ENCODE measurements around the gene SS18.

SS18 gene

DNA sequence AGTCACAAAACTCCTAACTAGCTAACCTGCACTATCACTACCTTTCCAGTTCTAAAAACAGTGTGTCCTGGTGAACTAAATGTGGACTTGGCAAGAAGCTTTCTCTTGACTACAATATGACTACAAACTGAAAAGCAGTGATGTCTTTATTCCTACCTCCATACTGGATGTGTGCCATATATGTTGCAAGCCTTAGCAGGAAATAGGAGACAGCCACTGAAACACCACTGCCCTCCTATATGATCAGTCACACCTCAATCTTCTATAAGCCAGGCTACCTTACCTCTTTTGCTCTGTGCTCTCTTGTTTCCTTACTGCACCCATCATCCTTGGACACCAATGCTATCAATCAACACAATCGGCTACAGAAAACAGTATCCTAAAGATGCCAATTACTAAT is 34.1 kb downstream of the SS18 start:
- Histone ChIP-seq H2AFZ (ENCODE audit: low read depth, low read length) (no peak overlapping the region), H3K36me3 (replicated peaks; ENCODE audit: low read depth, low read length) (peaks cover 43% of the 10 kb centered on the region), H3K4me3 (ENCODE audit: low read length) (no peak overlapping the region), H3K4me2 (ENCODE audit: low read length) (no peak overlapping the region), H4K20me1 (ENCODE audit: insufficient read depth, low read length) (0 out of 2 replicates have a peak, but pooled peaks cover 2% of the 10 kb centered on the region), H3K4me1 (ENCODE audit: low read length) (no peaks in the 10 kb centered on the region), H3K27ac (ENCODE audit: low read length) (no peak overlapping the region), H3K79me2 (ENCODE audit: low read length) (peaks cover 24% of the 10 kb centered on the region; the same call in 1 of the 2 replicates), H3K9me3 (ENCODE audit: insufficient read depth, low read length) (no peaks in the 10 kb centered on the region), H3K9ac (ENCODE audit: low read length) (no peak overlapping the region), H3K27me3 (ENCODE audit: low read depth, low read length) (no peaks in the 10 kb centered on the region)
- TF ChIP-seq, protein P1, sequence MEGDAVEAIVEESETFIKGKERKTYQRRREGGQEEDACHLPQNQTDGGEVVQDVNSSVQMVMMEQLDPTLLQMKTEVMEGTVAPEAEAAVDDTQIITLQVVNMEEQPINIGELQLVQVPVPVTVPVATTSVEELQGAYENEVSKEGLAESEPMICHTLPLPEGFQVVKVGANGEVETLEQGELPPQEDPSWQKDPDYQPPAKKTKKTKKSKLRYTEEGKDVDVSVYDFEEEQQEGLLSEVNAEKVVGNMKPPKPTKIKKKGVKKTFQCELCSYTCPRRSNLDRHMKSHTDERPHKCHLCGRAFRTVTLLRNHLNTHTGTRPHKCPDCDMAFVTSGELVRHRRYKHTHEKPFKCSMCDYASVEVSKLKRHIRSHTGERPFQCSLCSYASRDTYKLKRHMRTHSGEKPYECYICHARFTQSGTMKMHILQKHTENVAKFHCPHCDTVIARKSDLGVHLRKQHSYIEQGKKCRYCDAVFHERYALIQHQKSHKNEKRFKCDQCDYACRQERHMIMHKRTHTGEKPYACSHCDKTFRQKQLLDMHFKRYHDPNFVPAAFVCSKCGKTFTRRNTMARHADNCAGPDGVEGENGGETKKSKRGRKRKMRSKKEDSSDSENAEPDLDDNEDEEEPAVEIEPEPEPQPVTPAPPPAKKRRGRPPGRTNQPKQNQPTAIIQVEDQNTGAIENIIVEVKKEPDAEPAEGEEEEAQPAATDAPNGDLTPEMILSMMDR (IDR thresholded peaks at IDR 0.05; ENCODE audit: low read depth, low read length): no peak

DNA sequence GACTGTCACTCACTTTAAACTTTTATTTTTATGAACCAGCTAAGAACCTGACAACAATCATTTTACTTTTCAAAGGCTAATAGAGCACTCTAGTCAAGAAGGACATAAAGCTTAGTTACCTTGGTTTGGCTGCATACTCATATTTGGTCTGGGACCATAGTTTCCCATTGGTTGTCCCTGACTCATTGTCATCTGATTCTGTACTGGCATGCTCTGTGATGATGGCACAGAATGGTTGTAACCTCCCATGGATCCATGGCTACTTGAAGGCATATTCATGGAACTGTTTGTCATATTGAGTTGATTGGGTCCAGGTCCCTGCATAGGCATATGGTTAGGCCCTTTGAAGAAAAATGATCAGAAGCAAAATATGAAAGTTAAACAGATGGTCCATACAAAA is 37.9 kb downstream of the SS18 start:
- H4K20me1 ChIP-seq (ENCODE audit: insufficient read depth, low read length): no peaks in the 10 kb centered on the region

DNA sequence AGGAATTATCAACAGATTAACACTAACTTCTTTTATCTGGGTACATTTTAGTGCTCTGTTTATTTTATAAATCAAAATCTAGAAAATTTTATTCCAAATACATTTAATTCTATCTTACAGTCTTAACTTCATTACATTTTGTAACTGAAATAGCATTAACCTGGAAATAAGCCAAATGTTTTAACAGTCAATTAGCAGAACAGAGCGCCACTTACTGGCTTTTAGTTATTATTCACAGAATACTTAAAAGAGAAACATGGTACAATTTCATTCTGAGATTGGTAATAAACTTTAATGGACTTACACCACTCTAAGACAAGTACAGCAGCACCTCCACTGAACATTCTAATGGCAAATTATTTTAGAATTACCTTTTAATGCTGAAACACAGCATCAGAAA is 38.6 kb downstream of the SS18 start:
- H3K9ac ChIP-seq (ENCODE audit: low read length): no peak overlapping the region
- no peaks in the 10 kb centered on the region for H3K27me3 ChIP-seq (ENCODE audit: low read depth, low read length)
- no peak overlapping the region for H3K27ac ChIP-seq (ENCODE audit: low read length)
- peaks cover 13% of the 10 kb centered on the region; the same call in 1 of the 2 replicates for H3K79me2 ChIP-seq (ENCODE audit: low read length)
- H3K36me3 ChIP-seq (replicated peaks; ENCODE audit: low read depth, low read length): peaks cover 34% of the 10 kb centered on the region
- no peaks in the 10 kb centered on the region for H4K20me1 ChIP-seq (ENCODE audit: insufficient read depth, low read length)
- H2AFZ ChIP-seq (ENCODE audit: low read depth, low read length): no peak overlapping the region
- TF ChIP-seq, protein P1 (IDR thresholded peaks at IDR 0.05; ENCODE audit: low read depth, low read length): peak; percentile 35
- no peak for TF ChIP-seq EZH2phosphoT487 (IDR thresholded peaks at IDR 0.05; ENCODE audit: low read depth)
- H3K4me1 ChIP-seq (ENCODE audit: low read length): no peaks in the 10 kb centered on the region
- no peak overlapping the region for H3K4me2 ChIP-seq (ENCODE audit: low read length)
- no peak overlapping the region for H3K4me3 ChIP-seq (ENCODE audit: low read length)
- no peaks in the 10 kb centered on the region for H3K9me3 ChIP-seq (ENCODE audit: insufficient read depth, low read length)

More for the DNA sequence above, 37.9 kb downstream of the SS18 start:
- H3K27me3 ChIP-seq (ENCODE audit: low read depth, low read length): no peaks in the 10 kb centered on the region
- no peaks in the 10 kb centered on the region for H3K4me1 ChIP-seq (ENCODE audit: low read length)
- H3K4me3 ChIP-seq (ENCODE audit: low read length): no peak overlapping the region
- H3K36me3 ChIP-seq (replicated peaks; ENCODE audit: low read depth, low read length): peaks cover 39% of the 10 kb centered on the region
- H3K9ac ChIP-seq (ENCODE audit: low read length): no peak overlapping the region
- H3K27ac ChIP-seq (ENCODE audit: low read length): no peak overlapping the region
- no peak for TF ChIP-seq EZH2phosphoT487 (IDR thresholded peaks at IDR 0.05; ENCODE audit: low read depth)
- TF ChIP-seq, protein P1 (IDR thresholded peaks at IDR 0.05; ENCODE audit: low read depth, low read length): no peak
- H2AFZ ChIP-seq (ENCODE audit: low read depth, low read length): no peak overlapping the region
- no peak overlapping the region for H3K4me2 ChIP-seq (ENCODE audit: low read length)
- H3K79me2 ChIP-seq (ENCODE audit: low read length): peaks cover 13% of the 10 kb centered on the region; the same call in 1 of the 2 replicates
- H3K9me3 ChIP-seq (ENCODE audit: insufficient read depth, low read length): no peaks in the 10 kb centered on the region

DNA sequence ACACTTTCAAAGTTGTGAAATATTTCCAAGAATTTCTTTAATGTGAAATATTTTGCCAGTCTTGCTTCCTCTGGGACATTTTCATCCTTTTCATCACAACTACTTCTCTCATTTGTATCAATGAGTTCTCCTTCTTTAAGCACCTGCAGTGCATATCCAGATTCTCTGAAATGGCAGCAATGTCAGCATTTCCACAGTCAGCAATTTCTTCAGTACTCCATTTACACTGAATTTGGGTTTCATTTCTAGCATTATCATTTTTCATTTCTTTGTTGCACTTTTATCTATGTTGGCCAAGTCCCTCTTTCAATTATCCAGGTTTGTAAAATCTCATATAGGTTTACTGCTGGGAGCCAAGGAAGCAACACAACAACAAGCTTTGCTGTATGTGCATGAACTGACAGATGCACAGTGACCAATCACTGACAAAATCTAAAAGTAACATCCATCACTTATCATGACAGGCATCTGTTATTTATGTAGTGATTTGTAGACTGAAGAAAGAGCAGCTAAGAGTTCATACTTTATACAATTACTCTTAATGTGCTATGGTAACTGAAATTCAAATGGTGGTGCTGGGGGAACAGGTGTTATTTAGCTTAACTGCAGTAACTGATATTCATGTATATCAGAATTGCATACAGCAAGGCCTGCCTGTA is 43.9 kb downstream of the SS18 start:
- peaks cover 27% of the 10 kb centered on the region for H3K36me3 ChIP-seq (replicated peaks; ENCODE audit: low read depth, low read length)
- no peak overlapping the region for H3K27ac ChIP-seq (ENCODE audit: low read length)
- no peaks in the 10 kb centered on the region for H3K27me3 ChIP-seq (ENCODE audit: low read depth, low read length)
- peaks cover 22% of the 10 kb centered on the region for H3K79me2 ChIP-seq (ENCODE audit: low read length)
- no peak overlapping the region for H3K9ac ChIP-seq (ENCODE audit: low read length)
- no peak overlapping the region for H2AFZ ChIP-seq (ENCODE audit: low read depth, low read length)
- TF ChIP-seq, protein P1 (IDR thresholded peaks at IDR 0.05; ENCODE audit: low read depth, low read length): no peak
- TF ChIP-seq EZH2phosphoT487 (IDR thresholded peaks at IDR 0.05; ENCODE audit: low read depth): no peak
- no peaks in the 10 kb centered on the region for H3K4me1 ChIP-seq (ENCODE audit: low read length)
- H4K20me1 ChIP-seq (ENCODE audit: insufficient read depth, low read length): peaks cover 2% of the 10 kb centered on the region; the same call in 1 of the 2 replicates
- H3K4me2 ChIP-seq (ENCODE audit: low read length): no peak overlapping the region
- H3K9me3 ChIP-seq (ENCODE audit: insufficient read depth, low read length): no peaks in the 10 kb centered on the region
- H3K4me3 ChIP-seq (ENCODE audit: low read length): no peak overlapping the region

Measured in OCI-LY3 (cell line).